CD4-positive, alpha-beta T cell treated with Interleukin-2 at 100 ng/mL for 4 hours (primary cell): Measurements from ENCODE around the gene HRH2.
"Not testable (repeated sequence)": the region's sequence is repeated elsewhere in the genome, so short reads cannot be mapped to it uniquely, and the experiment has no call there.

ENCODE experiments used
- DNase-seq: peaks from one replicate; pipeline ENCODE4 v3.0.0-alpha.2; 2020; ENCODE audit warnings: low spot score

Gene HRH2

DNA sequence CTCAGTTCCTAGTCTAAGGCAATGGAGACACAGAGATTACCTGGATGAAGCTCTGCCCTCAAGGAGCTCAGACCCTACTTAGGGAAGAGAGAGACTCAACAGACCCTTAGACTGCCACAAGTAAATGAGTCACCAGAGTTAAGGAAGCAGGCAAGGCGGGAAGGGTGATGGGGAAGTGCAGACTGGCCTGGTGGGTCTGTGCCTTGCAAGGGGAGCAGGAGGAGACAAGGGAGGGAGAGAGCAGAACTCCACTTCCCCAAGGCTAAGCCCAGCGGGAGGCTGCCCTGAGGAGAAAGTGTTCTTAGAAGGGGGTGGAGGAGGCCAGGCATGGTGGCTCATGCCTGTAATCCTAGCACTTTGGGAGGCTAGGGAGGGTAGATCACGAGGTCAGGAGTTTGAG lies 83.7 kb downstream of the HRH2 start:
- no peak for DNase-seq

- DNase-seq, result no peak
Observed at GRCh38 chr5:175742290-175742994, 84.6 kb downstream of the HRH2 start.

GRCh38 chr5:175743676-175744210 lies 85.9 kb downstream of the HRH2 start:
- DNase-seq, result no peak

- no peak for DNase-seq
Observed at GRCh38 chr5:175745210-175745609, 87.3 kb downstream of the HRH2 start.

DNA sequence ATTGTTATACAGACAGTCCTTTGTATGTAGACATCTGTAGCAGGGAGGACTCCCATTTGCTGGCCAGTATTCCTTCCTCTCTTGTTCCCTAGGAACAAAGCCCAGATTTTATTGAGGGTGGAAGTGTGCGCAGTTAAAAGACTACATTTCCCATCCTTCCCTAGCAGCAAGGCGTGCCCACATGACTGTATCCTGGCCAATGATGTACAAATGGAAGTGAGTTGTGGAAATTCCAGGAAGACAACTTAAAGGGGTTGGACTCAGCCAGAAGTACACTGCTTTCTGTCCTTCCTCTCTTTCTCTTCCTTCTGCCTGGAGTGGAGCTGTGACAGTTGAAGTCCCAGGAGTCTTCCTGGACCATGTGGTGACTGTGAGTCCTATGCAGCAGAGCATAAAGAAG lies 89.0 kb downstream of the HRH2 start:
- DNase-seq, result no peak

DNA sequence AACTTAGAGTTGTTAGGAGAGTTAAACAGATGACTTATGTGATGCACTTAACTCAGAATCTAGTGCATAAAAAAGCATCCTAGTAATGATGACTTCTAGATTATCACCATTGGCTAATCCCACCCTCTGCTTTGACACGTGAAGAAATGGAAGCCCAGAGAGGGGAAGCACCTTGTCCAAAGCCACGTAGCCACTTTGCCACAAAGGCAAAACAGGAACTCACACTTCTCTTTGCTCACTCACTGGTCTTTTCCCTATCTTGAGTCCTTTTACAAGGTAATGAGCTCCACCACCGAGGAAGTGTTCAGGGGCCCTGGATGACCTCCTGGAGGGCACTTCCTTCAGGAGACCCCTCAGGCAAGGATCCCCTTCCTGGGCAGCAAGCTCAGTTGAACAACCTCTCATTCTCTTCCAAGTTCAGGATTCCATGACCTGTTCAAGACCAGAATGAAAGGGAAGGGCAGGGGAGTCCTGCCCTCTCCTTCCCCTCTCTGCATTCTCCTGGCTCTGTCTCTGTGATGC lies 89.7 kb downstream of the HRH2 start:
- no peak for DNase-seq

GRCh38 chr5:175748650-175749049 lies 90.8 kb downstream of the HRH2 start:
- DNase-seq, result no peak

- DNase-seq, result no peak
Observed at GRCh38 chr5:175749591-175749990, 91.7 kb downstream of the HRH2 start.

DNA sequence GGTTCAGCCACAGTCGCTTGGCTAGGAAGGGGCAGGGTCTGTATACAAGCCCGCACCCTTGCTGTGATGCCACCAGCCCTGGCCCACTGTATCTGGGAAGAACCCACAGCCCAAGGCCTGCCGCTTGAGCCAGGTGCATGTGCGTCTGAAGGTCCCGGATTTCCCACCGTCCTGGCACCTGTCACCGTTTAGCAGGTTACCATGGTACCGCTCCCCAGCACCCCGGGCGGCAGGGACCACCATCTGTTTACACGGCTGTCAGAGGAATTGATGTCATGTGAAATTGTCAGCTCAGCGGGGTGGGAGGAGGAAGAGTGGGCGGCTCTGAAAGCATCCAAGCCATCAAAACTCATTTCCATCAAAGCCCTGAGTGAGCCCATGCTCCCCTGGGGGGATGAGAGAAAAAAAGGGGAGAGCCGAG lies 92.7 kb downstream of the HRH2 start:
- DNase-seq, result no peak

DNA sequence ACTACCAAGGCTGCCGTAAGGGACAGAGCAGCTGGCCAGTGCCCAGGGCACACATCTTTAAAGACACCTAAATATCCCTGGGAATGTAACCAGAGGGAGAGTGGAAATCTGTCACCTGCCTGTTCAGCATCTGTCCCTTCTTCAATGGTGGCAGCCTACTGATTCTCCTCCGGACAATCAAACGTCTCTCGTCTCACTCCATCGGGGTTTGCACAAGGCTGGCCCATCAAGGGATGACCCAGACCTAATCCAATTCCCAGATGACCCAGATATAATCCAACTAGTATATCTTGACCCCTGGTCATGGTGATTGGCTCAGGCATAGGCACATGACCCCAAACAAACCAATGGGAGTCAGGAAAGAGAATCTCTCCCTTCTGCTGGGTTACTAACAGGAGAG lies 93.5 kb downstream of the HRH2 start:
- DNase-seq, result no peak

- DNase-seq, result no peak
Observed at GRCh38 chr5:175752826-175753535, 95.1 kb downstream of the HRH2 start.

DNA sequence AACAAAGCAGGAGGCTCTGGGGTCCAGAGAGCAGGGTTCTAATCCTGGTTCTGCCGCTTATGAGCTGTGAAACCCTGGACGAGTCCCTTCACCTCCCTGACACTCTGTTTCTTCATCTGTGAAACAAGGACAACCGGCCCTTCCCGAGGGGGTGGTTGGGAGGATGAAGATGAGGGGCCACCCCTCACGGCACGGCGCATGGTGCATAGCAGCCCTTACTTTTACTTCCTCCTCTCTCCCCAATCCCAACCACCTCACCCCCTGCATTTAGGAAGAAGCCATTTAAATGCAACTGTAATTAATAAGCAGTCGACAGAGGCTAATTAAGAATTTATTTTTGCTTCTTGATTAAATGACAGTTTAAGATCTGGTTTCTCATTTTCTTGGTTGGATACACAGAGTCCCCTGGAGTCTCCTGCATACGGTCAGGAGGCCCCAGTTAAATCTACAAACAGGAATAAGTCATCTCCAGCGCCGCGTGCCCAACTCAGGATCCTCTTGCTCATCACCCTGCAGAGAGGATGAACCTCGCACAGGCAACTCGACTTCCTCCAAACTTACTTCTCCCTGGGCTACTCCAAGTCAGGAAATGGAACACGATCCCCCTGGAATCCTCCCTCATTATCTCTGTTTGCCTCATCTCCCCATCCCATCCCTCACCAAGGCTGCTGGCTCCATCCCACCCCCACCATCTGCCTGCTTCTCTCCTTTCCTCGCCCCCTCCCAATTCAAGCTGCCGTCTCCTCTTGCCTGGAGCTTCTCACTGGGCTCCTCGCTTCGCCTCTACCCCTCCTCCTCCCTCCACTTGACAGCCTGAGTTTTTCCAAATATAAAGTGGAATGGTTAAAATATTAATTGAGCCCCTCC lies 95.9 kb downstream of the HRH2 start:
- DNase-seq, result no peak

GRCh38 chr5:175759991-175760390 lies 102.1 kb downstream of the HRH2 start:
- DNase-seq, result not testable (repeated sequence)
